Mononuclear cell (primary cell): ENCODE measurements around the gene ARID1B. TPM values are rescaled to one million over a fixed set of nuclear protein-coding genes. Genes with fewer than 3 reads are reported as not detected.

Experiments
- H3K27me3 ChIP-seq: 2 replicates; pipeline ENCODE4 v1.6.0; 2011; ENCODE audit warnings: low read length, control low read depth; ENCODE audit not compliant: insufficient read depth
- H3K4me1 ChIP-seq: 2 replicates; pipeline ENCODE4 v1.5.1; 2011; ENCODE audit warnings: mild to moderate bottlenecking, low read length, control low read depth; ENCODE audit not compliant: insufficient read depth
- H3K4me3 ChIP-seq: 2 replicates; pipeline ENCODE4 v1.5.1; 2011; ENCODE audit warnings: mild to moderate bottlenecking, low read length, moderate library complexity
- H3K9me3 ChIP-seq: 2 replicates; pipeline ENCODE4 v1.5.1; 2011; ENCODE audit warnings: low read depth, mild to moderate bottlenecking, control low read depth, low read length
- total RNA-seq: library from RNA; depleted of rRNA; stranded (reverse); fragments of >200 nt; gene quantifications from one replicate; pipeline ENCODE4 v1.2.3, GENCODE V29; 2012

The ARID1B gene
- total RNA-seq, 1 donor, result 107 TPM

- Histone ChIP-seq H3K4me1 (peaks cover 41% of the 10 kb centered on the region), H3K4me3 (no peak overlapping the region), H3K27me3 (no peaks in the 10 kb centered on the region), H3K9me3 (no peaks in the 10 kb centered on the region)
These were observed 45.6 kb downstream of the ARID1B start for GRCh38 chr6:156822747-156823206.

GRCh38 chr6:156824142-156824541, 47.0 kb downstream of the ARID1B start:
- H3K27me3 ChIP-seq, result no peaks in the 10 kb centered on the region
- H3K4me3 ChIP-seq, result no peak overlapping the region
- H3K9me3 ChIP-seq, result no peaks in the 10 kb centered on the region
- H3K4me1 ChIP-seq, result peaks cover 45% of the 10 kb centered on the region

GRCh38 chr6:156825475-156825874, 48.3 kb downstream of the ARID1B start:
- H3K9me3 ChIP-seq, result no peaks in the 10 kb centered on the region
- H3K4me3 ChIP-seq, result no peak overlapping the region
- peaks cover 38% of the 10 kb centered on the region for H3K4me1 ChIP-seq
- no peaks in the 10 kb centered on the region for H3K27me3 ChIP-seq

GRCh38 chr6:156826290-156826955, 49.2 kb downstream of the ARID1B start:
- peaks cover 28% of the 10 kb centered on the region for H3K4me1 ChIP-seq
- H3K27me3 ChIP-seq, result no peaks in the 10 kb centered on the region

GRCh38 chr6:156827382-156827781, 50.2 kb downstream of the ARID1B start:
- H3K4me1 ChIP-seq, result peaks cover 20% of the 10 kb centered on the region
- no peaks in the 10 kb centered on the region for H3K27me3 ChIP-seq
- H3K9me3 ChIP-seq, result no peaks in the 10 kb centered on the region
- no peak overlapping the region for H3K4me3 ChIP-seq

More at GRCh38 chr6:156826290-156826955, 49.2 kb downstream of the ARID1B start:
- Histone ChIP-seq H3K4me3 (no peak overlapping the region), H3K9me3 (no peaks in the 10 kb centered on the region)

GRCh38 chr6:156828280-156828703, 51.1 kb downstream of the ARID1B start:
- Histone ChIP-seq H3K4me1 (peaks cover 11% of the 10 kb centered on the region), H3K4me3 (no peak overlapping the region), H3K9me3 (no peaks in the 10 kb centered on the region), H3K27me3 (no peaks in the 10 kb centered on the region)

- peaks cover 10% of the 10 kb centered on the region for H3K4me1 ChIP-seq
- H3K9me3 ChIP-seq, result no peaks in the 10 kb centered on the region
- H3K4me3 ChIP-seq, result no peak overlapping the region
- H3K27me3 ChIP-seq, result no peaks in the 10 kb centered on the region
These were observed 52.9 kb downstream of the ARID1B start for GRCh38 chr6:156830126-156830525.

GRCh38 chr6:156832231-156832647, 55.1 kb downstream of the ARID1B start:
- H3K27me3 ChIP-seq, result no peaks in the 10 kb centered on the region
- peaks cover 7% of the 10 kb centered on the region for H3K4me1 ChIP-seq
- no peak overlapping the region for H3K4me3 ChIP-seq
- H3K9me3 ChIP-seq, result no peaks in the 10 kb centered on the region

- Histone ChIP-seq H3K9me3 (no peaks in the 10 kb centered on the region), H3K27me3 (no peaks in the 10 kb centered on the region), H3K4me1 (peaks cover 4% of the 10 kb centered on the region), H3K4me3 (no peak overlapping the region)
These were observed 55.5 kb downstream of the ARID1B start for GRCh38 chr6:156832669-156833068.

- Histone ChIP-seq H3K4me1 (peaks cover 1% of the 10 kb centered on the region), H3K9me3 (no peaks in the 10 kb centered on the region), H3K4me3 (no peak overlapping the region), H3K27me3 (no peaks in the 10 kb centered on the region)
These were observed 56.6 kb downstream of the ARID1B start for GRCh38 chr6:156833755-156834154.

GRCh38 chr6:156839129-156839528, 62.0 kb downstream of the ARID1B start:
- Histone ChIP-seq H3K9me3 (no peaks in the 10 kb centered on the region), H3K27me3 (no peaks in the 10 kb centered on the region), H3K4me3 (no peak overlapping the region), H3K4me1 (peaks cover 43% of the 10 kb centered on the region)

- Histone ChIP-seq H3K9me3 (no peaks in the 10 kb centered on the region), H3K4me1 (peaks cover 43% of the 10 kb centered on the region), H3K27me3 (no peaks in the 10 kb centered on the region), H3K4me3 (no peak overlapping the region)
These were observed 62.4 kb downstream of the ARID1B start for GRCh38 chr6:156839591-156840001.

GRCh38 chr6:156840136-156840535, 63.0 kb downstream of the ARID1B start:
- H3K27me3 ChIP-seq, result no peaks in the 10 kb centered on the region
- peaks cover 47% of the 10 kb centered on the region for H3K4me1 ChIP-seq
- H3K4me3 ChIP-seq, result no peak overlapping the region
- H3K9me3 ChIP-seq, result no peaks in the 10 kb centered on the region

GRCh38 chr6:156840606-156841005, 63.4 kb downstream of the ARID1B start:
- H3K4me3 ChIP-seq, result no peak overlapping the region
- no peaks in the 10 kb centered on the region for H3K9me3 ChIP-seq
- peaks cover 51% of the 10 kb centered on the region for H3K4me1 ChIP-seq
- no peaks in the 10 kb centered on the region for H3K27me3 ChIP-seq

- Histone ChIP-seq H3K4me1 (peaks cover 58% of the 10 kb centered on the region), H3K27me3 (no peaks in the 10 kb centered on the region), H3K4me3 (no peak overlapping the region), H3K9me3 (no peaks in the 10 kb centered on the region)
These were observed 64.3 kb downstream of the ARID1B start for GRCh38 chr6:156841508-156841907.

GRCh38 chr6:156842598-156843250, 65.5 kb downstream of the ARID1B start:
- Histone ChIP-seq H3K4me1 (peaks cover 60% of the 10 kb centered on the region), H3K4me3 (no peak overlapping the region), H3K9me3 (no peaks in the 10 kb centered on the region), H3K27me3 (no peaks in the 10 kb centered on the region)
